HepG2 (cell line): ENCODE data around the gene TDRD9. TPM values are rescaled to one million over a fixed set of nuclear protein-coding genes. Genes with fewer than 3 reads are reported as not detected.

Experiments used
- ADNP ChIP-seq: sonication (generic); formaldehyde crosslinking; IDR thresholded peaks from 2 replicates; pipeline ENCODE4 v1.4.0; 2020; ENCODE audit warnings: missing genetic modification reagents
- ARID4A ChIP-seq: sonication (generic); formaldehyde crosslinking; IDR thresholded peaks from 2 replicates; pipeline ENCODE4 v1.5.0; 2020; ENCODE audit warnings: mild to moderate bottlenecking, missing genetic modification reagents, borderline replicate concordance
- FOXJ3 ChIP-seq: sonication (generic); formaldehyde crosslinking; IDR thresholded peaks from 2 replicates; pipeline ENCODE4 v1.4.0; 2020; ENCODE audit warnings: missing genetic modification reagents, mild to moderate bottlenecking, borderline replicate concordance
- GABPA ChIP-seq, 2 experiments: IDR thresholded peaks; 2 replicates each; pipeline ENCODE4 v1.6.1; 2011 to 2016; ENCODE audit warnings: low read depth in 2 of 2, low read length in 1 of 2, missing biosample characterization in 1 of 2, missing genetic modification characterization in 1 of 2
- HIC2 ChIP-seq: sonication (generic); formaldehyde crosslinking; IDR thresholded peaks from 2 replicates; pipeline ENCODE4 v1.9.0; 2022; ENCODE audit warnings: low read depth, missing genetic modification reagents
- KDM2A ChIP-seq: sonication (generic); formaldehyde crosslinking; IDR thresholded peaks from 2 replicates; pipeline ENCODE4 v1.4.0; 2020; ENCODE audit warnings: low read depth, missing genetic modification reagents, borderline replicate concordance
- MXI1 ChIP-seq: IDR thresholded peaks from 3 replicates; pipeline ENCODE4 v1.6.1; 2012; ENCODE audit warnings: low read depth, low read length, inconsistent platforms, borderline replicate concordance
- PITX1 ChIP-seq: sonication (generic); formaldehyde crosslinking; IDR thresholded peaks from 2 replicates; pipeline ENCODE4 v1.5.1; 2020; ENCODE audit warnings: mild to moderate bottlenecking, missing genetic modification reagents
- RBM22 ChIP-seq: fragments of 200-400 bp; formaldehyde crosslinking; optimal IDR thresholded peaks from 2 replicates; pipeline ENCODE3; 2017; ENCODE audit warnings: mild to moderate bottlenecking, low read length, moderate library complexity
- RXRB ChIP-seq: IDR thresholded peaks from 2 replicates; pipeline ENCODE4 v1.6.1; 2016; ENCODE audit warnings: borderline replicate concordance, missing genetic modification reagents, missing compliant biosample characterization
- SSRP1 ChIP-seq: IDR thresholded peaks from 2 replicates; pipeline ENCODE4 v1.6.1; 2016; ENCODE audit warnings: control low read depth
- TARDBP ChIP-seq: sonication (generic); formaldehyde crosslinking; IDR thresholded peaks from 2 replicates; pipeline ENCODE4 v1.8.0; 2022; ENCODE audit warnings: mild to moderate bottlenecking, missing genetic modification reagents
- ZNF280B ChIP-seq: sonication (generic); formaldehyde crosslinking; IDR thresholded peaks from 2 replicates; pipeline ENCODE4 v1.5.0; 2020; ENCODE audit warnings: missing genetic modification reagents, mild to moderate bottlenecking, borderline replicate concordance
- ZNF33A ChIP-seq: sonication (generic); formaldehyde crosslinking; IDR thresholded peaks from 2 replicates; pipeline ENCODE4 v1.5.1; 2020; ENCODE audit warnings: missing genetic modification reagents, mild to moderate bottlenecking, moderate library complexity, borderline replicate concordance
- ZNF704 ChIP-seq: sonication (generic); formaldehyde crosslinking; IDR thresholded peaks from 2 replicates; pipeline ENCODE4 v1.8.1; 2023; ENCODE audit warnings: mild to moderate bottlenecking, inconsistent platforms, moderate library complexity, missing genetic modification reagents, borderline replicate concordance
- ZNF781 ChIP-seq: sonication (generic); formaldehyde crosslinking; IDR thresholded peaks from 2 replicates; pipeline ENCODE4 v1.5.1; 2020; ENCODE audit warnings: borderline replicate concordance, mild to moderate bottlenecking, missing genetic modification reagents; ENCODE audit errors: not compliant biosample characterization
- polyA plus RNA-seq, 8 experiments: library from polyadenylated mRNA; depleted of rRNA in 3 of 8; stranded (reverse) in 7 of 8; unstranded in 1 of 8; fragments of >200 nt; fragmentation: Illumina TruSeq in 4 of 8; extraction: Trizol in 4 of 8; gene quantifications; 2 replicates each; pipeline versions ENCODE4 v1.2.1 to v1.2.3, GENCODE V29; 2011 to 2016; ENCODE audit warnings: low read depth in 4 of 8, missing spikeins in 1 of 8, mixed read lengths in 1 of 8; ENCODE audit not compliant: insufficient read depth in 1 of 8
- total RNA-seq, 5 experiments: library from RNA; depleted of rRNA; stranded (reverse); fragments of >200 nt; fragmentation: Illumina TruSeq; extraction: Trizol; gene quantifications; 2 replicates each; pipeline ENCODE4 v1.2.3, GENCODE V29; 2016; ENCODE audit warnings: low read depth in 1 of 5

The TDRD9 gene
- total and polyA plus RNA-seq, 2 of the 13 experiments (the other 11 are each of a cell fraction or from before 2014, with no cell fraction given): not detected

GRCh38 chr14:103910262-103910935, 17.9 kb upstream of the TDRD9 start (continued):
- TF ChIP-seq ZNF280B (CRISPR knock-in tag) (no peak), KDM2A (CRISPR knock-in tag) (peak; percentile 75; the same call in 1 of the 2 replicates), RBM22 (peak; percentile 34), MXI1 (no peak), ADNP (no peak), FOXJ3 (CRISPR knock-in tag) (no peak), ARID4A (CRISPR knock-in tag) (peak; percentile 26; the same call in 1 of the 2 replicates), HIC2 (peak; percentile 63; the same call in 1 of the 2 replicates), SSRP1 (CRISPR knock-in tag) (no peak), ZNF704 (CRISPR knock-in tag) (no peak), ZNF781 (CRISPR knock-in tag) (no peak), PITX1 (CRISPR knock-in tag) (0 out of 2 replicates have a peak, but pooled peaks have one; percentile 44), ZNF33A (CRISPR knock-in tag) (no peak), RXRB (CRISPR knock-in tag) (peak; percentile 22; the same call in 1 of the 2 replicates), TARDBP (peak; percentile 54; the same call in 1 of the 2 replicates), GABPA (IDR thresholded peaks at IDR 0.05; ENCODE audit: low read depth, low read length) (no peak), GABPA (CRISPR knock-in tag; IDR thresholded peaks at IDR 0.05; ENCODE audit: low read depth) (peak; percentile 17; the same call in 1 of the 2 replicates)
